AG04449 (cell line): ENCODE data around the gene ZNF79.

ENCODE experiments used
- CTCF ChIA-PET: fragments of 350-600 bp; formaldehyde crosslinking; extraction: SDS; loops from one replicate; lab custom pipeline; 2021; ENCODE audit warnings: antibody characterized with exemption; lab: Yijun Ruan, JAX
- POLR2A ChIA-PET: fragments of 400-600, 350-600 bp; formaldehyde crosslinking; extraction: SDS; loops from one replicate; lab custom pipeline; 2020; ENCODE audit warnings: antibody characterized with exemption, inconsistent platforms; lab: Yijun Ruan, JAX
- DNase-seq: peaks from one replicate; pipeline ENCODE4 v3.0.0-alpha.2; 2010; ENCODE audit warnings: low read depth, low spot score
- H3K4me3 ChIP-seq: 2 replicates; pipeline ENCODE4 v1.5.1; 2011; ENCODE audit warnings: low read depth, mild to moderate bottlenecking, control low read depth, low read length
- TF ChIP-seq, protein P1 (sequence below): IDR thresholded peaks from one replicate; pipeline ENCODE4 v1.5.1; 2011; ENCODE audit warnings: mild to moderate bottlenecking, moderate library complexity, low read length, control low read depth, inconsistent platforms; ENCODE audit not compliant: insufficient read depth; ENCODE audit errors: missing control alignments

The ZNF79 gene

DNA sequence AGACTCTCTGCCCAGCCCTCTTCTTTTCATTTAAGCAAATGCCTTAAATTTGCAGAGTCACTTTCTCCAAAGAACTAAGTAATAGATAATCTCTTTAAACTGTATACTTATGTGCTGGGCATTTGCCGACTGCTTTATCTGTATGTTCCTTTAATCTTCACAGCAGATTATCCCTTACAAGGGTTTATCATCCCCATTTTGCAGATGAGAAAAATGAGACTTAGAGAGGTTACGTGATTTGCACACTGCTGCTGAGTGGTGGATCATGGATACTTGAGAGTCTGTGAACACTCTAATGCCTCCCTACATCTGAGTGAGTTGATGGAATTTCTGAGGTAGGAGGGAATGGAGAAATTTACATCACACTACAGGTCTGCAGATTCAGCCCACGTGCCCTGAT, 4.2 kb downstream of the ZNF79 start:
- no peak for DNase-seq
- TF ChIP-seq, protein P1, sequence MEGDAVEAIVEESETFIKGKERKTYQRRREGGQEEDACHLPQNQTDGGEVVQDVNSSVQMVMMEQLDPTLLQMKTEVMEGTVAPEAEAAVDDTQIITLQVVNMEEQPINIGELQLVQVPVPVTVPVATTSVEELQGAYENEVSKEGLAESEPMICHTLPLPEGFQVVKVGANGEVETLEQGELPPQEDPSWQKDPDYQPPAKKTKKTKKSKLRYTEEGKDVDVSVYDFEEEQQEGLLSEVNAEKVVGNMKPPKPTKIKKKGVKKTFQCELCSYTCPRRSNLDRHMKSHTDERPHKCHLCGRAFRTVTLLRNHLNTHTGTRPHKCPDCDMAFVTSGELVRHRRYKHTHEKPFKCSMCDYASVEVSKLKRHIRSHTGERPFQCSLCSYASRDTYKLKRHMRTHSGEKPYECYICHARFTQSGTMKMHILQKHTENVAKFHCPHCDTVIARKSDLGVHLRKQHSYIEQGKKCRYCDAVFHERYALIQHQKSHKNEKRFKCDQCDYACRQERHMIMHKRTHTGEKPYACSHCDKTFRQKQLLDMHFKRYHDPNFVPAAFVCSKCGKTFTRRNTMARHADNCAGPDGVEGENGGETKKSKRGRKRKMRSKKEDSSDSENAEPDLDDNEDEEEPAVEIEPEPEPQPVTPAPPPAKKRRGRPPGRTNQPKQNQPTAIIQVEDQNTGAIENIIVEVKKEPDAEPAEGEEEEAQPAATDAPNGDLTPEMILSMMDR, result no peak
- ChIA-PET POLR2A (no interaction called here), CTCF (no interaction called here)
- H3K4me3 ChIP-seq, result no peak overlapping the region

GRCh38 chr9:127430415-127430814, 6.2 kb downstream of the ZNF79 start:
- no peak for DNase-seq
- CTCF ChIA-PET, result interaction anchor here (1.3 kb wide), 1 partner anchor 10 kb away, joined by 4 read pairs; no protein-coding TSS in a partner anchor
- TF ChIP-seq, protein P1, result no peak
- no peak overlapping the region for H3K4me3 ChIP-seq
- POLR2A ChIA-PET, result no interaction called here

- CTCF ChIA-PET, result no interaction called here
- no peak overlapping the region for H3K4me3 ChIP-seq
- DNase-seq, result no peak
- TF ChIP-seq, protein P1, result peak; percentile 6
- POLR2A ChIA-PET, result no interaction called here
These were observed 13.5 kb downstream of the ZNF79 start for GRCh38 chr9:127437497-127438264.

DNA sequence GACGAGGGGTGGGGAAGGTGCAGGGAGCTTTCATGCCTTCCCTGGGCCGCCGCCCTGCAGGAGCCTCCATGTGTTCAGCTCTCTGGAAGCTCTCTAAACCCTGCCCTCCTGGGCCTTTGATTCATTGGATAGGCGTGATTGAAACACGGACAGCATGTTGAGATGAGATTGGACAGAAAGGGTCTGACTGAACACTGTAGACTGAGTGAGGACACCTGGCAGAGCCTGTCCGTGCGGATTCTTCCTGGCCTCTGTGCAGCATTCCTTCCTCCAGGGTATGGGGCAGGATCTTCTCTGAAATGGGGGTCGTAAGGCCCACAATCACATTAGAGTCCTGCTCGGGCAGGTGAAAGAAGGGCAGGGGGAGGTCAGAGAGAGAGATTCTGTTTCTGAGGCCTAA, 14.2 kb downstream of the ZNF79 start:
- ChIA-PET CTCF (no interaction called here), POLR2A (no interaction called here)
- no peak overlapping the region for H3K4me3 ChIP-seq
- DNase-seq, result no peak
- TF ChIP-seq, protein P1, result no peak

GRCh38 chr9:127444283-127444920, 20.2 kb downstream of the ZNF79 start:
- TF ChIP-seq, protein P1, result no peak
- no peak for DNase-seq
- ChIA-PET POLR2A (no interaction called here), CTCF (interaction anchor here (0.8 kb wide), 1 partner anchor 11 kb away, joined by 3 read pairs; no protein-coding TSS in a partner anchor)
- no peak overlapping the region for H3K4me3 ChIP-seq

- TF ChIP-seq, protein P1, result no peak
- no peak overlapping the region for H3K4me3 ChIP-seq
- CTCF ChIA-PET, result interaction anchor here (0.8 kb wide), 1 partner anchor 10 kb away, joined by 3 read pairs; no protein-coding TSS in a partner anchor
- DNase-seq, result no peak
- POLR2A ChIA-PET, result no interaction called here
These were observed 21.0 kb downstream of the ZNF79 start for GRCh38 chr9:127444921-127445850.
